Hypothalamus (tissue), 51 donors: Measurements from ENCODE around the gene FMO5.
"Not testable (repeated sequence)": the region's sequence is repeated elsewhere in the genome, so short reads cannot be mapped to it uniquely, and the experiment has no call there.

ENCODE experiments used
- DNase-seq, 51 donors: peaks; one replicate each; lab custom pipeline; 2025; lab: John Stamatoyannopoulos, UW

FMO5 gene

GRCh38 chr1:147209825-147210821 lies 15.0 kb downstream of the FMO5 start:
- DNase-seq = no peak

- DNase-seq = no peak
Observed at GRCh38 chr1:147208619-147209018, 16.5 kb downstream of the FMO5 start.

GRCh38 chr1:147207192-147207591 lies 17.9 kb downstream of the FMO5 start:
- no peak for DNase-seq

GRCh38 chr1:147204080-147204479 lies 21.1 kb downstream of the FMO5 start:
- DNase-seq = no peak

GRCh38 chr1:147202576-147202975 lies 22.6 kb downstream of the FMO5 start:
- no peak for DNase-seq

- DNase-seq = no peak
Observed at GRCh38 chr1:147201786-147202185, 23.4 kb downstream of the FMO5 start.

GRCh38 chr1:147201276-147201675 lies 23.9 kb downstream of the FMO5 start:
- DNase-seq = no peak

GRCh38 chr1:147197324-147197723 lies 27.8 kb downstream of the FMO5 start:
- not testable (repeated sequence) for DNase-seq

- peak in 5 of 51 donors; percentile 1 to 10 (median 3) for DNase-seq
Observed at GRCh38 chr1:147189514-147189913, 35.6 kb downstream of the FMO5 start.

GRCh38 chr1:147185432-147185831 lies 39.7 kb downstream of the FMO5 start:
- no peak for DNase-seq

GRCh38 chr1:147177611-147178380 lies 47.3 kb downstream of the FMO5 start:
- no peak for DNase-seq

- peak; percentile 69 to 99 (median 93) for DNase-seq
Observed at GRCh38 chr1:147172168-147173016, 52.7 kb downstream of the FMO5 start, which contains the start of gene PRKAB2. PRKAB2 (minus strand) TSS chr1:147172470; CDS start chr1:147172144, 326 bp downstream.

- DNase-seq = peak in 6 of 51 donors; percentile 18 to 65 (median 33)
Observed at GRCh38 chr1:147171399-147172167, 53.6 kb downstream of the FMO5 start.

- DNase-seq = no peak
Observed at GRCh38 chr1:147169840-147170674, 55.1 kb downstream of the FMO5 start.

- DNase-seq = no peak
Observed at GRCh38 chr1:147169171-147169570, 56.0 kb downstream of the FMO5 start.

GRCh38 chr1:147168626-147169058 lies 56.5 kb downstream of the FMO5 start:
- DNase-seq = no peak

GRCh38 chr1:147167365-147167764 lies 57.8 kb downstream of the FMO5 start:
- no peak for DNase-seq

GRCh38 chr1:147163019-147163418 lies 62.1 kb downstream of the FMO5 start:
- DNase-seq = no peak

GRCh38 chr1:147162093-147162492 lies 63.0 kb downstream of the FMO5 start:
- DNase-seq = no peak
